NB4 (cell line): ENCODE data around the gene OXT.

Experiments used
- DNase-seq: peaks from one replicate; pipeline ENCODE4 v3.0.0; 2010; ENCODE audit warnings: low read depth
- H3K4me3 ChIP-seq: one replicate; pipeline ENCODE4 v1.5.1; 2011; ENCODE audit warnings: mild to moderate bottlenecking, low read depth, low read length, moderate library complexity
- CTCF ChIP-seq: IDR thresholded peaks from one replicate; pipeline ENCODE4 v1.5.1; 2012; ENCODE audit warnings: low read depth, low read length
- MAX ChIP-seq: IDR thresholded peaks from 2 replicates; pipeline ENCODE4 v1.6.1; 2011; ENCODE audit warnings: low read depth, low read length
- MYC ChIP-seq: IDR thresholded peaks from 2 replicates; pipeline ENCODE4 v1.6.1; 2011; ENCODE audit warnings: low read depth, low read length
- POLR2A ChIP-seq: IDR thresholded peaks from 2 replicates; pipeline ENCODE4 v1.6.1; 2011; ENCODE audit warnings: mild to moderate bottlenecking; ENCODE audit not compliant: insufficient read length; ENCODE audit errors: extremely low read depth

The OXT gene

GRCh38 chr20:3037654-3038053, 33.8 kb upstream of the OXT start:
- no peak overlapping the region for H3K4me3 ChIP-seq
- no peak for DNase-seq
- no peak for TF ChIP-seq MAX
- no peak for TF ChIP-seq POLR2A
- TF ChIP-seq MYC = no peak
- TF ChIP-seq CTCF = no peak

GRCh38 chr20:3038454-3038853, 33.0 kb upstream of the OXT start:
- TF ChIP-seq MAX (no peak), POLR2A (no peak), MYC (no peak), CTCF (no peak)

GRCh38 chr20:3039426-3039825, 32.0 kb upstream of the OXT start:
- no peak for TF ChIP-seq POLR2A
- no peak for TF ChIP-seq MAX
- no peak for TF ChIP-seq MYC
- no peak for TF ChIP-seq CTCF
- no peak for DNase-seq
- H3K4me3 ChIP-seq = no peak overlapping the region

More at GRCh38 chr20:3038454-3038853, 33.0 kb upstream of the OXT start:
- DNase-seq = no peak
- no peak overlapping the region for H3K4me3 ChIP-seq

GRCh38 chr20:3040086-3040485, 31.3 kb upstream of the OXT start:
- DNase-seq = no peak
- TF ChIP-seq MAX (no peak), MYC (no peak), POLR2A (no peak), CTCF (no peak)
- H3K4me3 ChIP-seq = no peak overlapping the region

- no peak overlapping the region for H3K4me3 ChIP-seq
- no peak for DNase-seq
- TF ChIP-seq POLR2A = no peak
- no peak for TF ChIP-seq MYC
- TF ChIP-seq MAX = no peak
- TF ChIP-seq CTCF = no peak
Measured at GRCh38 chr20:3041854-3042409, 29.5 kb upstream of the OXT start.

- DNase-seq = no peak
- no peak for TF ChIP-seq MAX
- no peak for TF ChIP-seq MYC
- TF ChIP-seq CTCF = no peak
- TF ChIP-seq POLR2A = no peak
- no peak overlapping the region for H3K4me3 ChIP-seq
Measured at GRCh38 chr20:3042625-3043024, 28.8 kb upstream of the OXT start.
